ENCODE measurements around the gene DSCAM. TPM values are rescaled to one million over a fixed set of nuclear protein-coding genes. Genes with fewer than 3 reads are reported as not detected.
A peak's percentile ranks its signal among the peaks of the same experiment; 100 is the strongest.

The DSCAM gene
- total RNA-seq, 1 donor from 2014 or later: not detected

GRCh38 chr21:40845441-40845995 lies 1.4 kb downstream of the DSCAM start:
- no peak for TF ChIP-seq CTCF (IDR thresholded peaks at IDR 0.05)

GRCh38 chr21:40844935-40845334 lies 2.0 kb downstream of the DSCAM start:
- Mint-ChIP-seq H3K9me3 (ENCODE audit: unreplicated experiment) (no peaks in the 10 kb centered on the region), H3K27ac (ENCODE audit: unreplicated experiment) (no peak overlapping the region), H3K4me1 (ENCODE audit: unreplicated experiment) (peaks cover 21% of the 10 kb centered on the region), H3K36me3 (ENCODE audit: unreplicated experiment) (no peaks in the 10 kb centered on the region), H3K27me3 (ENCODE audit: unreplicated experiment) (peaks cover 37% of the 10 kb centered on the region), H3K4me3 (ENCODE audit: unreplicated experiment) (no peak overlapping the region)
- no peak for DNase-seq (ENCODE audit: extremely low spot score, unreplicated experiment)
- TF ChIP-seq CTCF (IDR thresholded peaks at IDR 0.05): no peak

More at GRCh38 chr21:40845441-40845995, 1.4 kb downstream of the DSCAM start:
- Mint-ChIP-seq H3K27me3 (ENCODE audit: unreplicated experiment) (peaks cover 35% of the 10 kb centered on the region), H3K4me1 (ENCODE audit: unreplicated experiment) (peaks cover 16% of the 10 kb centered on the region), H3K36me3 (ENCODE audit: unreplicated experiment) (no peaks in the 10 kb centered on the region), H3K4me3 (ENCODE audit: unreplicated experiment) (no peak overlapping the region), H3K27ac (ENCODE audit: unreplicated experiment) (no peak overlapping the region), H3K9me3 (ENCODE audit: unreplicated experiment) (no peaks in the 10 kb centered on the region)
- no peak for DNase-seq (ENCODE audit: extremely low spot score, unreplicated experiment)

GRCh38 chr21:40842197-40842552 lies 4.8 kb downstream of the DSCAM start:
- Mint-ChIP-seq H3K9me3 (ENCODE audit: unreplicated experiment) (no peaks in the 10 kb centered on the region), H3K4me3 (ENCODE audit: unreplicated experiment) (no peak overlapping the region), H3K27ac (ENCODE audit: unreplicated experiment) (no peak overlapping the region), H3K27me3 (ENCODE audit: unreplicated experiment) (peaks cover 30% of the 10 kb centered on the region), H3K36me3 (ENCODE audit: unreplicated experiment) (no peaks in the 10 kb centered on the region), H3K4me1 (ENCODE audit: unreplicated experiment) (peaks cover 18% of the 10 kb centered on the region)
- TF ChIP-seq CTCF (IDR thresholded peaks at IDR 0.05): no peak
- no peak for DNase-seq (ENCODE audit: extremely low spot score, unreplicated experiment)

- no peak for DNase-seq (ENCODE audit: extremely low spot score, unreplicated experiment)
- Mint-ChIP-seq H3K4me3 (ENCODE audit: unreplicated experiment) (peak overlapping the region; percentile 61), H3K36me3 (ENCODE audit: unreplicated experiment) (no peaks in the 10 kb centered on the region), H3K27me3 (ENCODE audit: unreplicated experiment) (peaks cover 27% of the 10 kb centered on the region), H3K9me3 (ENCODE audit: unreplicated experiment) (no peaks in the 10 kb centered on the region), H3K4me1 (ENCODE audit: unreplicated experiment) (peaks cover 15% of the 10 kb centered on the region), H3K27ac (ENCODE audit: unreplicated experiment) (no peak overlapping the region)
- peak; percentile 44 for TF ChIP-seq CTCF (IDR thresholded peaks at IDR 0.05)
Observed at GRCh38 chr21:40841524-40842196, 5.3 kb downstream of the DSCAM start.

DNA sequence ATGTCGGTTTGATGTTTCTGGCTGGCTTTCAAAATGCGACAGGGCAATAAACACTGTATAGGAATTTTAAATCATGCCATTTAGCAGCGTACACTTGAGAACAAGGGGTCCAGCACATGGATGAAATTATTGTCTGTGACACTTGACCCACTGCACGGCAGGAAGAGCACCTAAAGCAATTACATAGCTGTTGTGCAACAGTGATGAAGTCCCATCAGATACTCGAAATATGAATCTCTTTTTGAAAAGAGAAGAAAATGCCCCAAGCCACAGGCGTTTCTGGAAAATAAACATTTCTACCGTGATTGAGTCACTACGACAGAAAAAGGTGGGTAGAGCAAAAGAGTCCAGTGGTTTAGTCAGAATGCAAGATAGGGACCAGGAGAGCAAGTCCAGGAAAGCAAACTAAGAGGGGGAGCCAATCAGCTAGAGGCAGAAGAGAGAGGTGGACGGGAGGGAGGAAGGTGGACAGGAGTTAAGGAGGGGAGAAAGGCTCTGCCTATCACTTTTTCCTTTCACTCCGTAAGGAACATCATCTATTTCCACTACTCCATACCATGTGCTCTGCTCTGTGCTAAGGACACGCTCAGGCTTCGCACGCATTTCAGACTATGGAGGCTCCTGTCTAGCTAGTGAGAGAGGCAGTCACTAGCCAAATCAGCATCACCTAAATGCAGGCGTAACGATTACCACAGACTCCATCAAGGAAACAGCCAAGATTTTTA lies 6.4 kb downstream of the DSCAM start:
- Mint-ChIP-seq H3K27ac (ENCODE audit: unreplicated experiment) (no peak overlapping the region), H3K36me3 (ENCODE audit: unreplicated experiment) (no peaks in the 10 kb centered on the region), H3K27me3 (ENCODE audit: unreplicated experiment) (peaks cover 25% of the 10 kb centered on the region), H3K4me3 (ENCODE audit: unreplicated experiment) (no peak overlapping the region), H3K4me1 (ENCODE audit: unreplicated experiment) (peaks cover 13% of the 10 kb centered on the region), H3K9me3 (ENCODE audit: unreplicated experiment) (no peaks in the 10 kb centered on the region)
- no peak for DNase-seq (ENCODE audit: extremely low spot score, unreplicated experiment)
- TF ChIP-seq CTCF (IDR thresholded peaks at IDR 0.05): no peak

All from osteocyte (in vitro differentiated cells).